NCI-H146 treated with DMSO at 0.1 percent for 48 hours (cell line): ENCODE results near the gene ACSL6.

Experiments
- DNase-seq: peaks from one replicate; lab custom pipeline; 2025; ENCODE audit not compliant: unreplicated experiment; lab: John Stamatoyannopoulos, UW

ACSL6 gene

GRCh38 chr5:132011622-132012343 is at the start of gene ACSL6:
ACSL6 (minus strand) TSS chr5:132011658; CDS start chr5:132011553, 105 bp downstream.
- DNase-seq: no peak

GRCh38 chr5:132060501-132061161 is 49.2 kb upstream of the ACSL6 start, which contains the start of gene IL3:
IL3 (plus strand) TSS chr5:132060655; CDS start chr5:132060707, 52 bp downstream.
- no peak for DNase-seq

GRCh38 chr5:132059696-132060500 is 48.4 kb upstream of the ACSL6 start:
- no peak for DNase-seq

GRCh38 chr5:132059043-132059695 is 47.7 kb upstream of the ACSL6 start:
- no peak for DNase-seq

- no peak for DNase-seq
Observed at GRCh38 chr5:132058646-132059042, 47.2 kb upstream of the ACSL6 start.

- no peak for DNase-seq
Observed at GRCh38 chr5:132057498-132058255, 46.2 kb upstream of the ACSL6 start.

- DNase-seq: no peak
Observed at GRCh38 chr5:132056610-132057497, 45.4 kb upstream of the ACSL6 start.

- DNase-seq: no peak
Observed at GRCh38 chr5:132055808-132056609, 44.6 kb upstream of the ACSL6 start.

GRCh38 chr5:132055441-132055807 is 44.0 kb upstream of the ACSL6 start:
- DNase-seq: peak; percentile 9

GRCh38 chr5:132054697-132055440 is 43.4 kb upstream of the ACSL6 start:
- DNase-seq: no peak

GRCh38 chr5:132054031-132054696 is 42.7 kb upstream of the ACSL6 start:
- DNase-seq: no peak

GRCh38 chr5:132053483-132053882 is 42.0 kb upstream of the ACSL6 start:
- DNase-seq: no peak

- no peak for DNase-seq
Observed at GRCh38 chr5:132052520-132052919, 41.1 kb upstream of the ACSL6 start.

- no peak for DNase-seq
Observed at GRCh38 chr5:132050661-132051552, 39.4 kb upstream of the ACSL6 start.

GRCh38 chr5:132050136-132050535 is 38.7 kb upstream of the ACSL6 start:
- DNase-seq: no peak

GRCh38 chr5:132049559-132049958 is 38.1 kb upstream of the ACSL6 start:
- DNase-seq: no peak
